Measurements from ENCODE around the gene USP24.
A peak's percentile ranks its signal among the peaks of the same experiment; 100 is the strongest.
"Not testable (repeated sequence)": the region's sequence is repeated elsewhere in the genome, so short reads cannot be mapped to it uniquely, and the experiment has no call there.

USP24 gene

GRCh38 chr1:55026682-55027081 lies 188.5 kb downstream of the USP24 start:
- not testable (repeated sequence) for DNase-seq

- DNase-seq: not testable (repeated sequence)
Measured at GRCh38 chr1:55024163-55024562, 191.0 kb downstream of the USP24 start.

GRCh38 chr1:55021942-55022546 lies 193.1 kb downstream of the USP24 start:
- DNase-seq: peak; percentile 41 to 57

GRCh38 chr1:55018395-55018794 lies 196.8 kb downstream of the USP24 start:
- no peak for DNase-seq

Measured in activated CD4-positive, alpha-beta T cell treated with anti-CD3 and anti-CD28 coated beads for 4 hours (primary cell).